HepG2 (cell line): ENCODE results near the gene MT4. TPM values are rescaled to one million over a fixed set of nuclear protein-coding genes. Genes with fewer than 3 reads are reported as not detected.
A peak's percentile ranks its signal among the peaks of the same experiment; 100 is the strongest.

ENCODE experiments used
- ATAC-seq: fragments of 200-7000 bp; cut with Tn5 transposase; 3 replicates; pipeline ENCODE4 v1.9.1; 2020; ENCODE audit warnings: mild to moderate bottlenecking, moderate library complexity
- BruUV-seq: library from RNA; stranded (reverse); fragments of 400-500 nt; replicated peaks from 2 replicates; lab custom pipeline; 2021; lab: Mats Ljungman, UMichigan
- CTCF ChIA-PET: fragments of 300-600 bp; formaldehyde crosslinking; extraction: SDS; loops from one replicate; lab custom pipeline; 2021; ENCODE audit warnings: low total read pairs, inconsistent platforms, low intra/inter-chr PET ratio; lab: Yijun Ruan, JAX
- POLR2A ChIA-PET: fragments of 350-600 bp; sonication (Branson Sonifier 250); formaldehyde crosslinking; loops from one replicate; lab custom pipeline; 2020; ENCODE audit warnings: antibody characterized with exemption, inconsistent platforms; lab: Yijun Ruan, JAX
- DNase-seq: peaks from one replicate; pipeline ENCODE4 v3.0.0-alpha.2; 2015; ENCODE audit warnings: low spot score
- FAIRE-seq: peaks from 3 replicates; lab custom pipeline; 2011; peaks lifted over from hg19 to GRCh38; lab: Jason Lieb, UNC
- H2AFZ ChIP-seq: one replicate; pipeline ENCODE4 v1.6.1; 2011; ENCODE audit warnings: low read length, inconsistent platforms
- H3K27ac ChIP-seq: fragments of 300-600 bp; 3 replicates; pipeline ENCODE4 v1.8.0; 2011; ENCODE audit warnings: mixed run types, mild to moderate bottlenecking, mixed read lengths, low read length, inconsistent platforms; ENCODE audit not compliant: insufficient read depth; ENCODE audit errors: extremely low read length
- H3K27me3 ChIP-seq, 2 experiments: fragments of 200-600 bp in 1 of 2; 2 replicates in 1 of 2; 3 replicates in 1 of 2; pipeline versions ENCODE4 v1.6.0 to v1.8.0; 2011; ENCODE audit warnings: low read length in 2 of 2, mild to moderate bottlenecking in 2 of 2, moderate library complexity in 2 of 2, inconsistent platforms in 1 of 2; ENCODE audit not compliant: insufficient read depth in 2 of 2, control insufficient read depth in 1 of 2
- H3K36me3 ChIP-seq, 2 experiments: fragments of 200-600 bp in 1 of 2; replicated peaks in 1 of 2; 2 replicates in 1 of 2; 3 replicates in 1 of 2; pipeline versions ENCODE4 v1.5.1 to v1.8.0; 2011; ENCODE audit warnings: low read length in 2 of 2, inconsistent platforms in 1 of 2; ENCODE audit not compliant: insufficient read depth in 2 of 2, control insufficient read depth in 1 of 2
- H3K4me1 ChIP-seq: 2 replicates; pipeline ENCODE4 v1.5.1; 2012; ENCODE audit warnings: low read length, inconsistent platforms; ENCODE audit not compliant: insufficient read depth
- H3K4me2 ChIP-seq: 2 replicates; pipeline ENCODE4 v1.6.0; 2011; ENCODE audit warnings: low read depth, low read length, inconsistent platforms
- H3K4me3 ChIP-seq, 3 experiments: fragments of 200-600 bp in 1 of 3; sonication (generic), shearing (Covaris generic) in 1 of 3; replicated peaks in 1 of 3; 2 replicates each; pipeline ENCODE4 v1.5.1; 2011 to 2016; ENCODE audit warnings: low read length in 3 of 3, inconsistent platforms in 2 of 3, low read depth in 2 of 3, mild to moderate bottlenecking in 2 of 3, control low read depth in 1 of 3, mixed read lengths in 1 of 3; ENCODE audit not compliant: insufficient read depth in 1 of 3
- H3K79me2 ChIP-seq: one replicate; pipeline ENCODE4 v1.6.1; 2011; ENCODE audit warnings: low read length, inconsistent platforms; ENCODE audit not compliant: insufficient read depth
- H3K9ac ChIP-seq: 2 replicates; pipeline ENCODE4 v1.6.0; 2011; ENCODE audit warnings: mild to moderate bottlenecking, low read depth, low read length, inconsistent platforms; ENCODE audit not compliant: insufficient read depth
- H3K9me3 ChIP-seq: 2 replicates; pipeline ENCODE4 v1.5.1; 2012; ENCODE audit warnings: mild to moderate bottlenecking, low read length
- H4K20me1 ChIP-seq: 2 replicates; pipeline ENCODE4 v1.6.0; 2011; ENCODE audit warnings: inconsistent platforms, mild to moderate bottlenecking, low read length, moderate library complexity; ENCODE audit not compliant: insufficient read depth
- IKZF4 ChIP-seq: sonication (generic); formaldehyde crosslinking; IDR thresholded peaks from 2 replicates; pipeline ENCODE4 v1.5.1; 2020; ENCODE audit warnings: borderline replicate concordance, mild to moderate bottlenecking, low read depth, missing genetic modification reagents; ENCODE audit errors: not compliant biosample characterization
- LCORL ChIP-seq, 2 experiments: fragments of 450-650 bp in 1 of 2; sonication (generic) in 1 of 2; formaldehyde crosslinking in 1 of 2; IDR thresholded peaks; 2 replicates each; pipeline versions ENCODE4 v1.5.0 to v1.6.1; 2017 to 2020; ENCODE audit warnings: antibody characterized with exemption in 1 of 2, missing genetic modification reagents in 1 of 2
- PAX8 ChIP-seq: sonication (generic); formaldehyde crosslinking; IDR thresholded peaks from 2 replicates; pipeline ENCODE4 v1.8.0; 2022; ENCODE audit warnings: mild to moderate bottlenecking, missing genetic modification reagents, borderline replicate concordance
- RARA ChIP-seq: IDR thresholded peaks from 2 replicates; pipeline ENCODE4 v1.6.1; 2016; ENCODE audit warnings: missing genetic modification reagents, missing compliant biosample characterization
- RXRB ChIP-seq: IDR thresholded peaks from 2 replicates; pipeline ENCODE4 v1.6.1; 2016; ENCODE audit warnings: borderline replicate concordance, missing genetic modification reagents, missing compliant biosample characterization
- ZBTB26 ChIP-seq: IDR thresholded peaks from 2 replicates; pipeline ENCODE4 v1.6.1; 2016; ENCODE audit warnings: missing compliant biosample characterization, missing genetic modification reagents, borderline replicate concordance
- ZEB1 ChIP-seq: IDR thresholded peaks from 2 replicates; pipeline ENCODE4 v1.6.1; 2012; ENCODE audit warnings: mild to moderate bottlenecking, low read depth, inconsistent platforms; ENCODE audit not compliant: insufficient replicate concordance
- ZNF460 ChIP-seq: sonication (generic); formaldehyde crosslinking; IDR thresholded peaks from 2 replicates; pipeline ENCODE4 v1.5.1; 2020; ENCODE audit warnings: missing genetic modification reagents, mild to moderate bottlenecking, borderline replicate concordance
- WGBS: methylation state at CpG from one replicate; pipeline ENCODE4 v1.1.6; 2017; ENCODE audit warnings: low lambda C conversion rate; 5-methylcytosine and 5-hydroxymethylcytosine counted together
- in situ Hi-C: cut with HindIII; loops from 2 replicates; pipeline ENCODE4 v1.10.0; 2017; ENCODE audit warnings: low pct_unique_long_range_greater_than_20kb; ENCODE audit not compliant: extremely low pct_ligation_motif_present
- intact Hi-C: fragments of 100-400 bp; cut with micrococcal nuclease; formaldehyde crosslinking; loops from one replicate; pipeline ENCODE4 v1.10.0; 2022; ENCODE audit not compliant: unreplicated experiment
- polyA plus RNA-seq, 8 experiments: library from polyadenylated mRNA; depleted of rRNA in 3 of 8; stranded (reverse) in 7 of 8; unstranded in 1 of 8; fragments of >200 nt; fragmentation: Illumina TruSeq in 4 of 8; extraction: Trizol in 4 of 8; gene quantifications; 2 replicates each; pipeline versions ENCODE4 v1.2.1 to v1.2.3, GENCODE V29; 2011 to 2016; ENCODE audit warnings: low read depth in 4 of 8, missing spikeins in 1 of 8, mixed read lengths in 1 of 8; ENCODE audit not compliant: insufficient read depth in 1 of 8
- total RNA-seq, 5 experiments: library from RNA; depleted of rRNA; stranded (reverse); fragments of >200 nt; fragmentation: Illumina TruSeq; extraction: Trizol; gene quantifications; 2 replicates each; pipeline ENCODE4 v1.2.3, GENCODE V29; 2016; ENCODE audit warnings: low read depth in 1 of 5
- TF ChIP-seq, protein P1 (sequence below): sonication (generic); formaldehyde crosslinking; IDR thresholded peaks from 2 replicates; pipeline ENCODE4 v1.4.0; 2020; ENCODE audit warnings: missing genetic modification reagents, mild to moderate bottlenecking, borderline replicate concordance
- TF ChIP-seq, protein P2 (sequence below): IDR thresholded peaks from 2 replicates; pipeline ENCODE4 v1.4.0; 2020; ENCODE audit warnings: mild to moderate bottlenecking, missing genetic modification reagents

MT4 gene
- total and polyA plus RNA-seq, 2 of the 13 experiments (the other 11 are each of a cell fraction or from before 2014, with no cell fraction given) = not detected

DNA sequence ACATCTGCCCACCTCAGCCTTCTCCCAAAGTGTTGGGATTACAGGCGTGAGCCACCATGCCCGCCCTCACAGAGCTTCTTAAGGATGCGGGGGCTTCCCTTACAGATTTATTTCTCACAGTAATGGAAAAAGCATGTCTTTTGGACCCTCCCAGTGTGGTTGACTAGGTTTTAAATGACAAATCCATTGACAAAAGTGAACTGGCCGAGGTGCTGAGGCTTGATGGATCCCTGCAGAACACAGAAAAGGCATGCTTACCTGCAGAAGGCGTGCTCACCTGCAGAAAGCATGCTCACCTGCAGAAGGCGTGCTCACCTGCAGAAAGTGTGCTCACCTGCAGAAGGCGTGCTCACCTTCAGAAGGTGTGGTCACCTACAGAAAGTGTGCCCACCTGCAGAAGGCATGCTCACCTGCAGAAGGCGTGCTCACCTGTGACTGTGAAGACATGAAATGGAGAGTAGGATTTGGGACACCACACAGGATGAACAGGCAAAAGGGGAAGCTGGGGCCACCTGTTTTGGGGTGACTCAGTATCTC is 30.0 kb upstream of the MT4 start:
- intact Hi-C loops = no loop called here
- 20% methylated on average over 8 of the region's 8 CpGs for WGBS
- BruUV-seq = no TSS peak
- POLR2A ChIA-PET = no interaction called here
- Histone ChIP-seq H3K4me2 (no peak overlapping the region), H3K36me3 (no peaks in the 10 kb centered on the region), H3K27ac (no peak overlapping the region), H3K4me3 (no peak overlapping the region), H2AFZ (no peak overlapping the region), H4K20me1 (no peaks in the 10 kb centered on the region), H3K4me1 (peaks cover 20% of the 10 kb centered on the region), H3K27me3 (peaks cover 0 to 3% of the 10 kb centered on the region in 2 experiments; a peak in 2 of 5 replicates), H3K9ac (no peak overlapping the region), H3K79me2 (no peaks in the 10 kb centered on the region), H3K9me3 (no peaks in the 10 kb centered on the region)
- no peak for FAIRE-seq
- TF ChIP-seq ZEB1 = peak; percentile 50
- no peak for TF ChIP-seq ZBTB26 (CRISPR knock-in tag)
- CTCF ChIA-PET = no interaction called here
- no peak for ATAC-seq
- in situ Hi-C loops = no loop called here
- no peak for DNase-seq

GRCh38 chr16:56538331-56538730 is 26.5 kb upstream of the MT4 start:
- DNase-seq = peak; percentile 43
- ChIA-PET CTCF (no interaction called here), POLR2A (no interaction called here)
- Histone ChIP-seq H3K79me2 (no peaks in the 10 kb centered on the region), H3K36me3 (no peaks in the 10 kb centered on the region), H3K27ac (no peak overlapping the region), H2AFZ (no peak overlapping the region), H3K4me2 (peak overlapping the region; percentile 31; the same call in 1 of the 2 replicates), H3K9ac (no peak overlapping the region), H3K9me3 (0 out of 2 replicates have a peak, but pooled peaks cover 4% of the 10 kb centered on the region), H3K4me3 (no peak overlapping the region), H3K4me1 (peaks cover 38% of the 10 kb centered on the region), H3K27me3 (peaks cover 0 to 3% of the 10 kb centered on the region in 2 experiments; a peak in 1 of 5 replicates), H4K20me1 (no peaks in the 10 kb centered on the region)
- peak; percentile 48 for FAIRE-seq
- BruUV-seq = no TSS peak
- 4% methylated on average over 7 of the region's 7 CpGs for WGBS
- in situ Hi-C loops = no loop called here
- intact Hi-C loops = no loop called here
- ATAC-seq = peak; percentile 77
- TF ChIP-seq, protein P1, sequence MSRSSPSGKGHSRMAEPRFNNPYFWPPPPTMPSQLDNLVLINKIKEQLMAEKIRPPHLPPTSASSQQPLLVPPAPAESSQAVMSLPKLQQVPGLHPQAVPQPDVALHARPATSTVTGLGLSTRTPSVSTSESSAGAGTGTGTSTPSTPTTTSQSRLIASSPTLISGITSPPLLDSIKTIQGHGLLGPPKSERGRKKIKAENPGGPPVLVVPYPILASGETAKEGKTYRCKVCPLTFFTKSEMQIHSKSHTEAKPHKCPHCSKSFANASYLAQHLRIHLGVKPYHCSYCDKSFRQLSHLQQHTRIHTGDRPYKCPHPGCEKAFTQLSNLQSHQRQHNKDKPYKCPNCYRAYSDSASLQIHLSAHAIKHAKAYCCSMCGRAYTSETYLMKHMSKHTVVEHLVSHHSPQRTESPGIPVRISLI (CRISPR knock-in tag) = peak; percentile 68; the same call in 1 of the 2 replicates
- TF ChIP-seq, protein P2, sequence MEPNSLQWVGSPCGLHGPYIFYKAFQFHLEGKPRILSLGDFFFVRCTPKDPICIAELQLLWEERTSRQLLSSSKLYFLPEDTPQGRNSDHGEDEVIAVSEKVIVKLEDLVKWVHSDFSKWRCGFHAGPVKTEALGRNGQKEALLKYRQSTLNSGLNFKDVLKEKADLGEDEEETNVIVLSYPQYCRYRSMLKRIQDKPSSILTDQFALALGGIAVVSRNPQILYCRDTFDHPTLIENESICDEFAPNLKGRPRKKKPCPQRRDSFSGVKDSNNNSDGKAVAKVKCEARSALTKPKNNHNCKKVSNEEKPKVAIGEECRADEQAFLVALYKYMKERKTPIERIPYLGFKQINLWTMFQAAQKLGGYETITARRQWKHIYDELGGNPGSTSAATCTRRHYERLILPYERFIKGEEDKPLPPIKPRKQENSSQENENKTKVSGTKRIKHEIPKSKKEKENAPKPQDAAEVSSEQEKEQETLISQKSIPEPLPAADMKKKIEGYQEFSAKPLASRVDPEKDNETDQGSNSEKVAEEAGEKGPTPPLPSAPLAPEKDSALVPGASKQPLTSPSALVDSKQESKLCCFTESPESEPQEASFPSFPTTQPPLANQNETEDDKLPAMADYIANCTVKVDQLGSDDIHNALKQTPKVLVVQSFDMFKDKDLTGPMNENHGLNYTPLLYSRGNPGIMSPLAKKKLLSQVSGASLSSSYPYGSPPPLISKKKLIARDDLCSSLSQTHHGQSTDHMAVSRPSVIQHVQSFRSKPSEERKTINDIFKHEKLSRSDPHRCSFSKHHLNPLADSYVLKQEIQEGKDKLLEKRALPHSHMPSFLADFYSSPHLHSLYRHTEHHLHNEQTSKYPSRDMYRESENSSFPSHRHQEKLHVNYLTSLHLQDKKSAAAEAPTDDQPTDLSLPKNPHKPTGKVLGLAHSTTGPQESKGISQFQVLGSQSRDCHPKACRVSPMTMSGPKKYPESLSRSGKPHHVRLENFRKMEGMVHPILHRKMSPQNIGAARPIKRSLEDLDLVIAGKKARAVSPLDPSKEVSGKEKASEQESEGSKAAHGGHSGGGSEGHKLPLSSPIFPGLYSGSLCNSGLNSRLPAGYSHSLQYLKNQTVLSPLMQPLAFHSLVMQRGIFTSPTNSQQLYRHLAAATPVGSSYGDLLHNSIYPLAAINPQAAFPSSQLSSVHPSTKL (CRISPR knock-in tag) = peak; percentile 57
- TF ChIP-seq ZNF460 (CRISPR knock-in tag) (peak; percentile 84), RARA (CRISPR knock-in tag) (peak; percentile 74), PAX8 (CRISPR knock-in tag) (no peak), IKZF4 (CRISPR knock-in tag) (no peak), RXRB (0 out of 2 replicates have a peak, but pooled peaks have one; percentile 36), LCORL (IDR thresholded peaks at IDR 0.05) (no peak), LCORL (CRISPR knock-in tag; IDR thresholded peaks at IDR 0.05) (peak; percentile 45; the same call in 1 of the 2 replicates)
